ENCODE data around the gene TTC4.

TTC4 gene

DNA sequence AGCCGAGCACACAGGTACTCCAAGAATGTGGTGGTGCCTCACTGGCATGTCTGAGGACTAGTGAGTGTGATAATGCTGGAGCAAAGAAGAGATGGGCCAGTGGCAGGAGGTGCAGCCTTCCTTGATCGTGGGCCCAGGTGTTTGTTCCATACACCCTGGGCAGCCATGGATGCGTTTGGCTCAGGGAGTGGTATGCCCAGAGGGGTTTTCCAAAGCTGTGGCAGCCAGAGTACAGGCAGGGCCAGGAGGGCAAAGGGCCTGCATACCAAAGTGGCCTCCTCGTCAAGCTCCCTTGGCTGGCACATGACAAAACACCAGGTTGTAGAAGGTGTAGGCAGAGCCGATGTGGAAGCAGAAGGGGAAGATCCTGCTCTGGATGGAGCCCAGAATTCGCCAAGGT, 29.6 kb downstream of the TTC4 start:
- in situ Hi-C loops (cut with MboI; ENCODE audit: low sequenced_read_pairs) = no loop called here
- H3K27me3 ChIP-seq (ENCODE audit: low read depth) = no peaks in the 10 kb centered on the region
- no peaks in the 10 kb centered on the region for H3K4me1 ChIP-seq
- no peak overlapping the region for H3K4me3 ChIP-seq
- H3K9me3 ChIP-seq = no peaks in the 10 kb centered on the region
- no peak for DNase-seq (ENCODE audit: low spot score in 2 of 2)
- H3K36me3 ChIP-seq (replicated peaks) = peaks cover 22% of the 10 kb centered on the region

- Histone ChIP-seq H3K9me3 (no peaks in the 10 kb centered on the region), H3K4me1 (no peaks in the 10 kb centered on the region), H3K36me3 (replicated peaks) (peaks cover 19% of the 10 kb centered on the region), H3K27me3 (ENCODE audit: low read depth) (no peaks in the 10 kb centered on the region), H3K4me3 (no peak overlapping the region)
- DNase-seq (ENCODE audit: low spot score in 2 of 2) = no peak
- in situ Hi-C loops (cut with MboI; ENCODE audit: low sequenced_read_pairs) = no loop called here
These were observed 30.2 kb downstream of the TTC4 start for GRCh38 chr1:54745864-54746263.

DNA sequence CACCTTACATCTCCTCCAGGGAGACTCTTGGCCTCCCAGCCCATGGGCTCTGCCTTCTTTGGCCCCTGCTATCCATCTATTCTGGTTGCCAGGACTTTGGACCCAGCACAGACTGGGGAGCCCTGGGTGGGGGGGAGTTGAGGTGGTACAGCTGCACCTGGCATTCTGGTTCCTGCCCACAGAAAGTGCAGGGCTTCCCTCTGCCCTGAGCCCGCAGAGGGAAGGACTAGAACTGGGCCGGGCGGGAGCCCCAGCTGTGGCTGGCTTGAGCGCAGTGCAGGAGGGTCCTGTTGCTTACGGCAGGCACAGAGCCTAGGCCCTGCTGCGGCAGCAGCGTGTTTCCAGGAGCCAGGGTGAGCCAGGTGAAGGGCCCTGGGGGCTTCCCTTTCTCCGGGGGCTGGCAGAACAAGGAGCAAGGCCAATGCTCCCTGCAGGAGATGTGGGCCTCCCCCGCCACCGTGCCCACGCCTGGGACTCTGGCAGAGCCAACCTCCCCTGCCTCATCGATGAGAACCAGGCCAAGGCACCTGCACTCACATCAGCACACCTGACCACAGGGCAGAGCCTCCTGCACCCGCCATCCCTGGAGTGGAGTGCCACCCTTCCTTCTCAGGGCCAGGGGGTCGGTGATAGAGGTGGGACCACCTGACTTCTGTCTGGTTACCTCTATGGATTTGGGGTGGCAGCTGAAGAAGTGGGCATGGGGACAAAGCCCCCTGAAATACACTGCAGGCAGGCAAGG, 32.6 kb downstream of the TTC4 start:
- H3K27me3 ChIP-seq (ENCODE audit: low read depth) = no peaks in the 10 kb centered on the region
- H3K4me3 ChIP-seq = no peak overlapping the region
- 0 out of 2 replicates have a peak, but pooled peaks cover 1% of the 10 kb centered on the region for H3K36me3 ChIP-seq (replicated peaks)
- in situ Hi-C loops (cut with MboI; ENCODE audit: low sequenced_read_pairs) = no loop called here
- DNase-seq (ENCODE audit: low spot score in 2 of 2) = no peak
- H3K9me3 ChIP-seq = no peaks in the 10 kb centered on the region
- no peaks in the 10 kb centered on the region for H3K4me1 ChIP-seq

DNA sequence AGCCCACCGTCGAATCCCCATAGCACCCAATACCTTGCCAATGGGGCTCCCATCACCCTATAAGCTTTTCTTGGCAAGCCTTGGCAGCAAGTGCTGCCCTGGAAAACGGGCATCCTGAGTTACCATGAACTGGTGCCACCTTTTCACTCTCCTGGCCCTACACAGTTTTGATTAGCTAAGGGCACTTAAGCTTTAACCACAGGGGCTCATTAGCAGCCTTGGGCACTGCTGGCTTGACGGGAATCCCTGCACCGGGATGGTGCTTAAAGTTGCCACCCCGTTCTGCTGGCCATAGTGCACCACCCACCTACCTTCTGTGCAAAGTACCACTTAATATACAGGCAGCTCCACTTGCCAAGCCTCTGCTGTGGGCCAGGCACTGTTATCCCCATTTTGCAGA, 34.9 kb downstream of the TTC4 start:
- Histone ChIP-seq H3K4me1 (no peaks in the 10 kb centered on the region), H3K36me3 (replicated peaks) (no peaks in the 10 kb centered on the region), H3K9me3 (no peaks in the 10 kb centered on the region), H3K4me3 (no peak overlapping the region), H3K27me3 (ENCODE audit: low read depth) (no peaks in the 10 kb centered on the region)
- DNase-seq (ENCODE audit: low spot score in 2 of 2) = no peak
- in situ Hi-C loops (cut with MboI; ENCODE audit: low sequenced_read_pairs) = no loop called here

GRCh38 chr1:54751426-54751825, 35.8 kb downstream of the TTC4 start:
- no peaks in the 10 kb centered on the region for H3K9me3 ChIP-seq
- DNase-seq (ENCODE audit: low spot score in 2 of 2) = peak in 1 of 2 experiments; percentile 39
- in situ Hi-C loops (cut with MboI; ENCODE audit: low sequenced_read_pairs) = no loop called here

GRCh38 chr1:54754045-54754444, 38.4 kb downstream of the TTC4 start:
- peaks cover 20% of the 10 kb centered on the region for H3K36me3 ChIP-seq (replicated peaks)
- H3K9me3 ChIP-seq = no peaks in the 10 kb centered on the region
- H3K4me1 ChIP-seq = no peaks in the 10 kb centered on the region
- no peaks in the 10 kb centered on the region for H3K27me3 ChIP-seq (ENCODE audit: low read depth)
- in situ Hi-C loops (cut with MboI; ENCODE audit: low sequenced_read_pairs) = no loop called here
- no peak overlapping the region for H3K4me3 ChIP-seq
- no peak for DNase-seq (ENCODE audit: low spot score in 2 of 2)

More at GRCh38 chr1:54751426-54751825, 35.8 kb downstream of the TTC4 start:
- H3K36me3 ChIP-seq (replicated peaks) = peaks cover 2% of the 10 kb centered on the region; the same call in 1 of the 2 replicates
- H3K27me3 ChIP-seq (ENCODE audit: low read depth) = no peaks in the 10 kb centered on the region
- H3K4me3 ChIP-seq = no peak overlapping the region
- no peaks in the 10 kb centered on the region for H3K4me1 ChIP-seq

GRCh38 chr1:54754486-54755285, 39.0 kb downstream of the TTC4 start:
- H3K36me3 ChIP-seq (replicated peaks) = peaks cover 20% of the 10 kb centered on the region
- no peaks in the 10 kb centered on the region for H3K9me3 ChIP-seq
- H3K27me3 ChIP-seq (ENCODE audit: low read depth) = no peaks in the 10 kb centered on the region
- DNase-seq (ENCODE audit: low spot score in 2 of 2) = no peak
- no peaks in the 10 kb centered on the region for H3K4me1 ChIP-seq
- in situ Hi-C loops (cut with MboI; ENCODE audit: low sequenced_read_pairs) = no loop called here
- H3K4me3 ChIP-seq = no peak overlapping the region

DNA sequence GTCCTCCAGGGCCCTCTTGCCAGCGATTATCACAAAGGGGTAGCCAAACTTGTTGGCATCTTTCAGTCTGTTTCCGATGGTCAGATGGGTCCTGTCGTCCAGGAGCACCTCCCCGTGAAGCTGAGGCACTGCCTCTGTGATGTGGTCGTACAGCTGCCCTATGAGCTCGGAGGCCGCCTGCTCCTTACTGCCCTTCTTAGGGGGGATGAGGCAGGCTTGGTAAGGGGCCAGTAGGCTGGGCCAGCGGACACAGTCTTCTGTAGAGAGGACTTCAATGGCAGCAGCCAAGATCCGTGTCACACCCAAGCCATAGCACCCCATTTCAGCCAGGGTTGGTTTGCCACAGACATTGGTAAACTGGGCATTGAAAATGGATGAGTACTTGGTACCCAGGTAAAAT, 42.2 kb downstream of the TTC4 start:
- H3K4me3 ChIP-seq = no peak overlapping the region
- H3K9me3 ChIP-seq = no peaks in the 10 kb centered on the region
- H3K36me3 ChIP-seq (replicated peaks) = peaks cover 20% of the 10 kb centered on the region
- in situ Hi-C loops (cut with MboI; ENCODE audit: low sequenced_read_pairs) = no loop called here
- no peaks in the 10 kb centered on the region for H3K4me1 ChIP-seq
- no peak for DNase-seq (ENCODE audit: low spot score in 2 of 2)
- H3K27me3 ChIP-seq (ENCODE audit: low read depth) = no peaks in the 10 kb centered on the region

GRCh38 chr1:54758678-54759348, 43.2 kb downstream of the TTC4 start:
- H3K27me3 ChIP-seq (ENCODE audit: low read depth) = no peaks in the 10 kb centered on the region
- DNase-seq (ENCODE audit: low spot score in 2 of 2) = no peak
- H3K36me3 ChIP-seq (replicated peaks) = peaks cover 20% of the 10 kb centered on the region
- in situ Hi-C loops (cut with MboI; ENCODE audit: low sequenced_read_pairs) = no loop called here
- no peaks in the 10 kb centered on the region for H3K9me3 ChIP-seq
- H3K4me1 ChIP-seq = no peaks in the 10 kb centered on the region
- no peak overlapping the region for H3K4me3 ChIP-seq

GRCh38 chr1:54763816-54764132, 48.1 kb downstream of the TTC4 start:
- H3K4me3 ChIP-seq = peak overlapping the region; percentile 77

DNA sequence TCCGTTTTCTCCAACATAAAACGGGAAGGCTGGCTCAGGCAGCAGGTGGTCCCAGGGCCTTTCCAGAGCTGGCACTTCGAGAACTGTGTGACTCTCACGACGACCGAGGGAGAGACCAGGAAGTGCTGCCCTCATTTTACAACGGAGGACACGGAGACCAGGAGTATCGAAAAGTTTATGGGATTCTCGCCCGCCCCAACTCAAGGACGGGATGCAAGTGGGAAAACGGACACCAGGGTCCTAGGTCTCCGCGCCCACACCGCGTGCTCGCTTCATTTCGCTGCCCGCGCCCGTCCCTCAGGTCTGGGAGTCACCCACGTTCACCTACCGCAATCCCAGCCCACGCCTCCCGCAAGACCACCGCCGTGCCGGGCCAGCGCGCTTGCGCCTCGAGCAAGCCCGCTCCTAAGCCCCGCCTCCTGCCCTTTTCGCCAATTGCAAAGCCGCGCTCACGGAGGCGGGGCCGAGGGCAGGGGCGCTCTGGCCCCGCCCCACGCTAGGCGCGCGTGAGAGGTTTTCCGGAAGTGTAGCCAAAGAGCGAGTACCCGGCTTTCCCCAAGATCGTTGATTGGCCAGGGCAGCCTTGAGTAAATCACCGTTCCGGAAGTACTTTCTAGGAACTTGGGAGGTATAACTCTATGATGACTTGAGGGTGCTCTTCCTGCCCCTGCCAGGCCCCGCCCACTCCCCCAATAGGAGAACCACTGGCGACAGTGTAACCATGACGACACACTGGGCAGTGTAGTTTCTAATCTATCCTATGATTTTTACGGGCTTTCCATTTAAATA, 48.7 kb downstream of the TTC4 start, which contains the start of gene PARS2:
PARS2 (minus strand) TSS at position 391 of the 789 bp plus-strand sequence. CDS start 5,362 bp downstream, outside the sequence.
- Histone ChIP-seq H3K9me3 (no peaks in the 10 kb centered on the region), H3K27me3 (ENCODE audit: low read depth) (no peaks in the 10 kb centered on the region), H3K4me3 (peak within 1 kb of the TSS; percentile 77), H3K4me1 (no peaks in the 10 kb centered on the region), H3K36me3 (replicated peaks) (no peaks in the 10 kb centered on the region)
- in situ Hi-C loops (cut with MboI; ENCODE audit: low sequenced_read_pairs) = no loop called here
- peak; percentile 98 for DNase-seq (ENCODE audit: low spot score in 2 of 2)

More at GRCh38 chr1:54763816-54764132, 48.1 kb downstream of the TTC4 start:
- no peaks in the 10 kb centered on the region for H3K4me1 ChIP-seq
- DNase-seq (ENCODE audit: low spot score in 2 of 2) = peak in 1 of 2 experiments; percentile 4
- H3K9me3 ChIP-seq = no peaks in the 10 kb centered on the region
- H3K36me3 ChIP-seq (replicated peaks) = no peaks in the 10 kb centered on the region
- no peaks in the 10 kb centered on the region for H3K27me3 ChIP-seq (ENCODE audit: low read depth)
- in situ Hi-C loops (cut with MboI; ENCODE audit: low sequenced_read_pairs) = no loop called here

GRCh38 chr1:54764922-54765561, 49.4 kb downstream of the TTC4 start:
- in situ Hi-C loops (cut with MboI; ENCODE audit: low sequenced_read_pairs) = no loop called here
- DNase-seq (ENCODE audit: low spot score in 2 of 2) = no peak
- Histone ChIP-seq H3K4me1 (no peaks in the 10 kb centered on the region), H3K4me3 (peak overlapping the region; percentile 17), H3K9me3 (no peaks in the 10 kb centered on the region), H3K36me3 (replicated peaks) (no peaks in the 10 kb centered on the region), H3K27me3 (ENCODE audit: low read depth) (no peaks in the 10 kb centered on the region)

GRCh38 chr1:54766726-54767125, 51.1 kb downstream of the TTC4 start:
- Histone ChIP-seq H3K9me3 (no peaks in the 10 kb centered on the region), H3K36me3 (replicated peaks) (no peaks in the 10 kb centered on the region), H3K27me3 (ENCODE audit: low read depth) (no peaks in the 10 kb centered on the region), H3K4me3 (no peak overlapping the region), H3K4me1 (no peaks in the 10 kb centered on the region)
- in situ Hi-C loops (cut with MboI; ENCODE audit: low sequenced_read_pairs) = no loop called here
- DNase-seq (ENCODE audit: low spot score in 2 of 2) = no peak

Data from HAP-1 (cell line).